HUES64 (cell line): ENCODE measurements around the gene IFNL4.
"Not testable (repeated sequence)": the region's sequence is repeated elsewhere in the genome, so short reads cannot be mapped to it uniquely, and the experiment has no call there.

Experiments used
- H3K27ac ChIP-seq: 2 replicates; pipeline ENCODE4 v1.7.0; 2013; ENCODE audit warnings: low read depth, low read length, inconsistent platforms
- H3K27me3 ChIP-seq: 2 replicates; pipeline ENCODE4 v1.6.1; 2013; ENCODE audit warnings: mild to moderate bottlenecking, low read length; ENCODE audit not compliant: insufficient read depth
- H3K36me3 ChIP-seq: 2 replicates; pipeline ENCODE4 v1.6.1; 2013; ENCODE audit warnings: mild to moderate bottlenecking, low read length; ENCODE audit not compliant: insufficient read depth
- H3K4me1 ChIP-seq: 2 replicates; pipeline ENCODE4 v1.6.1; 2013; ENCODE audit warnings: mild to moderate bottlenecking, low read length, moderate library complexity; ENCODE audit not compliant: insufficient read depth
- H3K4me3 ChIP-seq: 2 replicates; pipeline ENCODE4 v1.5.1; 2013; ENCODE audit warnings: mild to moderate bottlenecking, low read length, moderate library complexity
- H3K9ac ChIP-seq: 2 replicates; pipeline ENCODE4 v1.6.1; 2013; ENCODE audit warnings: mild to moderate bottlenecking, low read depth, low read length
- H3K9me3 ChIP-seq: 2 replicates; pipeline ENCODE4 v1.6.1; 2013; ENCODE audit warnings: low read depth, low read length; ENCODE audit not compliant: insufficient read depth
- WGBS: fragments of 150-250, 120-280 bp; methylation state at CpG from one replicate; pipeline ENCODE4 v1.1.7; 2013; ENCODE audit warnings: missing lambda C conversion rate; 5-methylcytosine and 5-hydroxymethylcytosine counted together

The IFNL4 gene

DNA sequence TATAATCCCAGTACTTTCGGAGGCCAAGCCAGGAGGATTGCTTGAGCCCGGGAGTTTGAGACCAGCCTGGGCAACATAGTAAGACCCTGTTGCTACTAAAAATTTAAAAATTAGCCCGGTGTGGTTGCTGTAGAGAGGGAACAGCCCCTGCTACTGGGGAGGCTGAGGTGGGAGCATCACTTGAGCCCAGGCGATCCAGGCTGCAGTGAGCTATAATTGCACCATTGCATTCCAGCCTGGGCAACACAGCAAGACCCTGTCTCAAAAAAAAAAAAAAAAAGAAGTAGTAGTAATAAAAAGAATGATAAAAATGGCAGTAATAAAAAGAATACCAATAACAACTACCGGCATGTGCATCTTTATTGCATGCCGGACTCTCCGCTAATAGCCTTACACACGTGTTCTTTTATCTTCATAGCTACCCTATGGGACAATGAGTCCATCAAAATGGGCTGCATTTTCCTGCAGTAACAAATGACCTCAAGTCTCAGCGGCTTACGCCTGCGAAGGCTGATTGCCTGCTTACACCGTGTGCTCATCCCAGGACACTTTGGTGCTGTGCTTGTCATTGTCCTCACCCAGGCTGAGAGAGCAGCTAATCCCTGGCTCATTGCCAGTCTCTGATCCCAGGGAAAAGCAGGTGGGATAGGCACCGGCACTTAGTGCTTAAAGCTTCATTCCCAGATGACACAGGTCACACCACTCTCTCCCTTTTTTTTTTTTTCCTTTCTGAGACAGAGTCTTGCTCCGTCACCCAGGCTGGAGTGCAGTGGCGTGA lies 30.2 kb downstream of the IFNL4 start:
- peaks cover 14% of the 10 kb centered on the region; the same call in 1 of the 2 replicates for H3K27me3 ChIP-seq
- H3K4me3 ChIP-seq: no peak overlapping the region
- H3K27ac ChIP-seq: no peak overlapping the region
- no peaks in the 10 kb centered on the region for H3K36me3 ChIP-seq
- H3K9me3 ChIP-seq: no peaks in the 10 kb centered on the region
- H3K9ac ChIP-seq: no peak overlapping the region
- 90% methylated on average over 15 of the region's 15 CpGs for WGBS
- no peaks in the 10 kb centered on the region for H3K4me1 ChIP-seq

DNA sequence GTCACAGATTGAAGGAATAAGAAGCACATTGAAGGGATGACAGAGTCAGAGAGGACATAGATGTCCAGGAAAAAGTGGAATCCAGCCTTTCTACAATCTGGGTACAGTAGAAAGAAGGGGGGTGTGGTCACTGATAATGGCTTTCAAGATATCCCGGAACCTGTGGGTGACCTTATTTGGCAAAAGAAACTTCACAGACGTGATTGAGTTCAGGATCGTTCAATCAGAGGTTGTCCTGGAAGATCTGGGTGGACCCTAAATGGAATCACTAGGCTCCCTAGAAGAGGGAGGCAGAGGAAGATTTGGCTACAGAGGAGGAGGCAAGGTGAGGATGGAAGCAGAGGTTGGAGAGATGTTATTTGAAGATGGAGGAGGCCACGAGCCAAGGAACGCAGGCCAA lies 31.6 kb downstream of the IFNL4 start:
- Histone ChIP-seq H3K9ac (no peak overlapping the region), H3K4me1 (no peaks in the 10 kb centered on the region), H3K36me3 (no peaks in the 10 kb centered on the region), H3K27me3 (peaks cover 14% of the 10 kb centered on the region; the same call in 1 of the 2 replicates), H3K4me3 (no peak overlapping the region), H3K27ac (no peak overlapping the region), H3K9me3 (no peaks in the 10 kb centered on the region)
- 78% methylated on average over 5 of the region's 5 CpGs for WGBS

DNA sequence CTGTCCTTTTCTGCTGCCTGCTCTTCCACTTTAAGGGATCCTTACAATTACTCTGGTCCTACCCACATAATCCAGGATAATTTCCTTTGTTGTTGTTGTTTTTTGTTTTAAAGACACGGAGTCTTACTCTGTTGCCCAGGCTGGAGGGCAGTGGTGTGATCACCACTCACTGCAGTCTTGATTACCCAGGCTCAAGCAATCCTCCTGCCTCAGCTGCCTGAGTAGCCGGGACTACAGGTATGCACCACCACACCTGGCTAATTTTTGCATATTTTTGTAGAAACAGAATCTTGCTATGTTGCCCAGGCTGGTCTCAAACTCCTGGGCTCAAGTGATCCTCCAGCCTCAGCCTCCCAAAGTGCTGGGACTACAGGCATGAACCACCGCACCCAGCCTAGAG lies 33.3 kb downstream of the IFNL4 start:
- H3K27ac ChIP-seq, H3K9me3 ChIP-seq: not testable (repeated sequence)
- WGBS: 88% methylated on average over 3 of the region's 3 CpGs

DNA sequence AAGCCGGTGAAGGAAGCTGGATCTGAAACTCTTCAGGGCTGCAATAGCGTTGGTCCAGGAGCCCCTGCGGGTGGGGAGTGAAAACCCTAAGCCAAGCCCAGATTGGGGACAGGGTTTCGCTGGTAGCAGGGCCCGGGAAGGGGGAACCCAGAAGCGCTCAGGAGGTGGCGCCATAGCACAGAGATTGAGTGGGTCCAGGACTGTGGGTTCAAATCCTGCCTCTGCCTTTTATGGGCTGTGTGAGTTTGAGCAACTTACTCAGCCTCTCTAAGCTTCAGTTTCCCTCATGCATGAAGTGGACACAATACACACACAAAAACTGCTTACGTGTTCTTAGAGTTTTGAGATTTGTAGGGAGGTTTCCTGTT lies 36.3 kb downstream of the IFNL4 start:
- no peak overlapping the region for H3K27ac ChIP-seq
- WGBS: 18% methylated on average over 7 of the region's 8 CpGs

More for the DNA sequence above, 33.3 kb downstream of the IFNL4 start:
- not testable (repeated sequence) for H3K9ac ChIP-seq, H3K4me1 ChIP-seq, H3K36me3 ChIP-seq, H3K27me3 ChIP-seq, H3K4me3 ChIP-seq

DNA sequence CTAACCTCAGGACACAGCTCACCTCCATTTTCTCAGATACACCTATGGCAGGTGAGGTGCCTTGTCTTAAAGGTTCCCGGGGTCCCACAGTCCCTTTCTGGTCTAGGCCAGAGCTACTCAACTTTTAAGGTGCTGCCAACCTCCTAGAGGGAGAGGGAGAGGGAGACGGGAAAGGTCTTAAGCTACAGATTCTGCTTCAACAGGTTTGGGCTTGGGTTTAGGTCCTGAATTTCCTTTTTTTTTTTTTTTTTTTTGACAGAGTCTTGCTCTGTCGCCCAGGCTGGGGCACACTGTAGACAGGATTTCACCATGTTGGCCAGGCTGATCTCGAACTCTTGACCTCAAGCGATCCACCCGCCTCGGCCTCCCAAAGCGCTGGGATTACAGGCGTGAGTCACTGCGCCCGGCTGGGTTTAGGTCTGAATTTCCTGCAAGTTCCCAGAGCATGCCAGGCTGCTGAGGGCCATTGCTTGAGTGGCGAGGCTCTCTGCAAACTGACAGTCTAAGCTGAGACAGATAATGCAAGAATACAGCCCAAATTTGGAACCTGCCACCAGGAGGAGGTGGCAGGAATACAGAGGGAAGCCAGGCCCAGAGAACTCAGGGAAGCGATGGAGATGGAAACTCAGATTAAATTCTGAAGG lies 36.8 kb downstream of the IFNL4 start:
- no peak overlapping the region for H3K27ac ChIP-seq
- H3K9ac ChIP-seq: no peak overlapping the region
- WGBS: 82% methylated on average over 13 of the region's 13 CpGs
- H3K27me3 ChIP-seq: peaks cover 2% of the 10 kb centered on the region; the same call in 1 of the 2 replicates
- no peaks in the 10 kb centered on the region for H3K36me3 ChIP-seq
- no peak overlapping the region for H3K4me3 ChIP-seq
- H3K4me1 ChIP-seq: no peaks in the 10 kb centered on the region
- no peaks in the 10 kb centered on the region for H3K9me3 ChIP-seq

More for the DNA sequence above, 36.3 kb downstream of the IFNL4 start:
- Histone ChIP-seq H3K9ac (no peak overlapping the region), H3K4me3 (no peak overlapping the region), H3K4me1 (no peaks in the 10 kb centered on the region), H3K27me3 (peaks cover 2% of the 10 kb centered on the region; the same call in 1 of the 2 replicates), H3K36me3 (no peaks in the 10 kb centered on the region), H3K9me3 (no peaks in the 10 kb centered on the region)

DNA sequence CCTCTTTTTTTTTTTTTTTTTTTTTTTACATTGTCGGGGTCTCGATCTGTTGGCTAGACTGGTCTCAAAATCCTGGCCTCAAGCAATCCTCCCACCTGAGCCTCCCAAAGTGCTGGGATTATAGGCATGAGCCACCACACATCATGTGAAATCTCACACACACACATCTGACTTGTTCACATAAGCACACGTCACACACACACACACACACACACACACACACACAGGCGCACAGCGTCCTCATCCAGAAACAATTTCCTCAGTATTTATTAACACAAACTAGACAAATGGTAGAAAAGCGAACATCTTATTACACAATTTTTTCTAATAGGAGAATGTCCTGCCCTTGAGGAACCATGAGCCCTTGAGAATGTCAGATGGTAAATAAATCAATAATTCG lies 39.5 kb downstream of the IFNL4 start:
- Histone ChIP-seq H3K36me3 (no peaks in the 10 kb centered on the region), H3K4me3 (no peak overlapping the region), H3K9me3 (no peaks in the 10 kb centered on the region), H3K27ac (no peak overlapping the region), H3K4me1 (no peaks in the 10 kb centered on the region), H3K9ac (no peak overlapping the region), H3K27me3 (peaks cover 15% of the 10 kb centered on the region)
- 92% methylated on average over 7 of the region's 7 CpGs for WGBS

DNA sequence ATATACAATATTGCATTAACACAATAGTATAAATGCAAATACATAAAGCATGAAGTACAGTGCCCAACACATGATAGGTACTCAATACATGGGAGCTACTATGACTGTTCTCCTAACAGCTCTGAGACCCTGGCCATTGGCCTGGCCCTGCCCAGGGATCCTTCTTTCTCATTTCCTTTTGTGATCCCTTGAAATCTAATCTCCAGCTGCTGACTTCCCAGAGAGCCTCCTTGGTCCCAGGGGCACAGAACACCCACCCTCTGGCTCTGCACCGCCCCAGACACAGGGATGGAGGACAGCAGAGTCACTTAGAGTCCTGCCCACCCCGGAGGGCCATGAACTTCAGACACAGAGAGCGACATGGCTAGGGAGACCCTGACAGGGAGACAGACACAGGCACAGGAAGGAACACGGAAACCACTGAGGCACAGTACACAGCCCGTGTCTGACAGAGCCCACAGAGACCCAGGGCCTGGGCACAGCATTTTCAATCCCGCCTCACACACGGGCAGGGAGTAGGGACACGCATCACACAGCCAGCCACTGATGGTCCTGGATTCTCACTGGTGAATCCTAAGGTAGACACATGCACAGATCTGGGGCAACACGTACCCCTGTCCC lies 40.4 kb downstream of the IFNL4 start:
- H3K9me3 ChIP-seq: no peaks in the 10 kb centered on the region
- no peaks in the 10 kb centered on the region for H3K36me3 ChIP-seq
- H3K27me3 ChIP-seq: peaks cover 24% of the 10 kb centered on the region
- H3K27ac ChIP-seq: no peak overlapping the region
- H3K9ac ChIP-seq: no peak overlapping the region
- no peaks in the 10 kb centered on the region for H3K4me1 ChIP-seq
- no peak overlapping the region for H3K4me3 ChIP-seq
- whole genome bisulfite sequencing: 83% methylated on average over 9 of the region's 9 CpGs

DNA sequence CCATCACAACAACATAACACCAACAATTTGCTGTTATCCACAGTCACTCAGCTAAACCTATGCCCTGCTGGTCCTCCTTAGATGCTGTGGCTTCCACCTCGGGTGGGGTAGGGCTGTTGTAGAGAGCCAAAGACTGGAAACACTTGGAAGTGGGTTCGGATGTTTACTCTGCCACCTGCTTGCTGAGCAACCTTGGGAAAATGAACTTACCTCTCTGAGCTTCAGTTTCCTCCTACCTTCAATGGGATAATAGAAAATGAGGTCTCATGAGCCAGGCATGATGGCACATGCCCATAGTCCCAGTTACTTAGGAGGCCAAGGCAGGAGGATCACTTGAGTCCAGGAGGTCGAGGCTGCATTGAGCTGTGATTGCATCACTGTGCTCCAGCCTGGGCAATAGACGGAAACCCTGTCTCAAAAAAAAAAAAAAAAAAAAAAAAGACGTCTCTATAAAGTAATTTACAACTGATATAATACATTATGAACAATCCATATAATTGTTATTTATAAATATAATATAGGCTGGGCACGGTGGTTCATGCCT lies 41.3 kb downstream of the IFNL4 start:
- H3K4me3 ChIP-seq: no peak overlapping the region
- no peaks in the 10 kb centered on the region for H3K36me3 ChIP-seq
- WGBS: 89% methylated on average over 4 of the region's 6 CpGs
- peaks cover 31% of the 10 kb centered on the region for H3K27me3 ChIP-seq
- no peak overlapping the region for H3K9ac ChIP-seq
- no peaks in the 10 kb centered on the region for H3K9me3 ChIP-seq
- H3K4me1 ChIP-seq: no peaks in the 10 kb centered on the region
- no peak overlapping the region for H3K27ac ChIP-seq

DNA sequence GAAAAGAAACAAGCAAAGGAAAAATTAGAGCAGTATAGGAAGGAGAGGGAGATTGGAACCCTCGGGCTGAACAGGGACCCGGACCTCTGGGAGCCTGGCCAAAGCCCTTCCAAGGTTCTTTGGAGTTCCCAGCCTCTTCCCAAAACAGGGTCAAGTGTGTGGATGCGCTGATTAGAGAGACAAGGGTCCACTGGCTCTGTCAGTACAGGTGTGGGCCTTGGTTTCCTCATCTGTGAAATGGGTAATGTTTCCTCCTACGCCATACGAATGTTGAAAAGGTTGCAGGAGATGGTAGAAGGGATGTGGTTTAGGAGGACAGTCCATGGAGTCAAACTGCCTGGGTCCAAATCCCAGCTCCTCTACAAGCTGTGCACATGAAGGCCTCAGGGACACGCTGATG lies 42.5 kb downstream of the IFNL4 start:
- WGBS: 91% methylated on average over 6 of the region's 6 CpGs
- no peaks in the 10 kb centered on the region for H3K4me1 ChIP-seq

DNA sequence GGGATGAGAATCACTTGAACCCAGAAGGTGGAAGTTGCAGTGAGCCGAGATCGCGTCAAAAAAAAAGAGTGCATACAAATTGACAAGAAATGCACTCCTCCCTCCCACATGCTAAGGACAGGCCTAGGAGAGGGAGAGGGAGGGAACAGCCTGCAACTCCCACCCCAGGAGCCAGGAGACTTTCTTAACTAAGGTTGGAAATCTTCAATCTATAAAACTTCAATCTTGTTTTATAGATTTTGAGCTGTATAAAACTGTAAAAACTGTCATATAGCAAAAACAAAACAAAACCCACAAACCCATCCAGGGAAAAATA lies 43.2 kb downstream of the IFNL4 start:
- no peak overlapping the region for H3K4me3 ChIP-seq
- 100% methylated on average over 1 of the region's 3 CpGs for WGBS
- H3K36me3 ChIP-seq: no peaks in the 10 kb centered on the region
- H3K27me3 ChIP-seq: peaks cover 35% of the 10 kb centered on the region
- no peaks in the 10 kb centered on the region for H3K9me3 ChIP-seq
- H3K9ac ChIP-seq: no peak overlapping the region
- H3K27ac ChIP-seq: no peak overlapping the region
- H3K4me1 ChIP-seq: no peaks in the 10 kb centered on the region

More for the DNA sequence above, 42.5 kb downstream of the IFNL4 start:
- H3K4me3 ChIP-seq: no peak overlapping the region
- peaks cover 35% of the 10 kb centered on the region for H3K27me3 ChIP-seq
- no peaks in the 10 kb centered on the region for H3K36me3 ChIP-seq
- H3K9me3 ChIP-seq: no peaks in the 10 kb centered on the region
- H3K9ac ChIP-seq: no peak overlapping the region
- H3K27ac ChIP-seq: no peak overlapping the region
